Choroid plexus epithelial cell (primary cell): ENCODE results near the gene UBXN6.

Source experiments
- DNase-seq: peaks from one replicate; pipeline ENCODE4 v3.0.0-alpha.2; 2010; ENCODE audit warnings: low read depth
- H3K4me3 ChIP-seq: 2 replicates; pipeline ENCODE4 v1.5.1; 2011; ENCODE audit warnings: low read depth, mild to moderate bottlenecking, control low read depth, low read length, moderate library complexity
- TF ChIP-seq, protein P1 (sequence below): conservative IDR thresholded peaks from 2 replicates; pipeline ENCODE4 v1.5.1; 2011; ENCODE audit warnings: low read depth, mild to moderate bottlenecking, control low read depth, inconsistent platforms, low read length, moderate library complexity

Gene UBXN6

DNA sequence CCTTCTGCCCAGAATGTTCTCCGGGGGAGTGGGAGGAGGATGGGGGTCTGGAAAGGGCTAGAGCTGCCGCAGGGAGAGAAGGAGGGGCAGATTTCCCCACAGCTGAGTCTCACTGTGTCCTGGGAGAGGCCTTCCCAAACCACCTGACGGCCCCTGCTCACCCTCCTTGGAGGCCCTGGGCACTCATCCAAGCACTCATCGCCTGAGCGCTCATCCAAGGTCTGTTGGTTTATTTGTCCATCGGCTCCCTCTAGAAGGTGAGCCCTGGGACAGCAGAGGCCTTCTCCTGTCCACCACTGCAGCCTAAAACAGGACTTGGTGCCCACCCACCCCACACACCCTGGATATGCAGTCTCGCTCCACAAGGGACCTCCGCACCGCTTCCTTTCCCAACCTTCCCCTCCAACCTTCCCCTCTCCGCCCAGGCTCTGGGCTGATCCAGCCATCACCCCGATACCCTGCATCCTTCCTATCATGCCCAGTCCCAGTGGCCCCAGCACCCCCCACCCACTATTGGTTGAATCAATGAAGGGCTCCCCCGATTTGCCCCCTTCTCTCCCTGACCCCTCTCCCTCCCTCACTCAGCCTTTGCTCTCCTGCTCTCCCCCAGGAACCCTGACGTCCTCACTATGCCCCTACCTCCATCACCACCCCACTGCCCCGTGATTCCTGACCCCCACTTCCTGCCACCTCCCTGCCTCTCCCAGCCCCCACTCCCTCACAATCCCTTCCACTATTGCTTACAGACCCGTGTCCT, 1.7 kb downstream of the UBXN6 start:
- TF ChIP-seq, protein P1, sequence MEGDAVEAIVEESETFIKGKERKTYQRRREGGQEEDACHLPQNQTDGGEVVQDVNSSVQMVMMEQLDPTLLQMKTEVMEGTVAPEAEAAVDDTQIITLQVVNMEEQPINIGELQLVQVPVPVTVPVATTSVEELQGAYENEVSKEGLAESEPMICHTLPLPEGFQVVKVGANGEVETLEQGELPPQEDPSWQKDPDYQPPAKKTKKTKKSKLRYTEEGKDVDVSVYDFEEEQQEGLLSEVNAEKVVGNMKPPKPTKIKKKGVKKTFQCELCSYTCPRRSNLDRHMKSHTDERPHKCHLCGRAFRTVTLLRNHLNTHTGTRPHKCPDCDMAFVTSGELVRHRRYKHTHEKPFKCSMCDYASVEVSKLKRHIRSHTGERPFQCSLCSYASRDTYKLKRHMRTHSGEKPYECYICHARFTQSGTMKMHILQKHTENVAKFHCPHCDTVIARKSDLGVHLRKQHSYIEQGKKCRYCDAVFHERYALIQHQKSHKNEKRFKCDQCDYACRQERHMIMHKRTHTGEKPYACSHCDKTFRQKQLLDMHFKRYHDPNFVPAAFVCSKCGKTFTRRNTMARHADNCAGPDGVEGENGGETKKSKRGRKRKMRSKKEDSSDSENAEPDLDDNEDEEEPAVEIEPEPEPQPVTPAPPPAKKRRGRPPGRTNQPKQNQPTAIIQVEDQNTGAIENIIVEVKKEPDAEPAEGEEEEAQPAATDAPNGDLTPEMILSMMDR, result peak; percentile 22
- H3K4me3 ChIP-seq, result peak overlapping the region; percentile 77
- DNase-seq, result peak; percentile 86

GRCh38 chr19:4454747-4455718, 2.6 kb downstream of the UBXN6 start:
- peak; percentile 70 for DNase-seq
- peak overlapping the region; percentile 77 for H3K4me3 ChIP-seq
- TF ChIP-seq, protein P1, result no peak

GRCh38 chr19:4453232-4454179, 4.1 kb downstream of the UBXN6 start:
- TF ChIP-seq, protein P1, result no peak
- no peak for DNase-seq
- H3K4me3 ChIP-seq, result no peak overlapping the region

- TF ChIP-seq, protein P1, result no peak
- no peak overlapping the region for H3K4me3 ChIP-seq
These were observed 5.2 kb downstream of the UBXN6 start for GRCh38 chr19:4452230-4452990.

GRCh38 chr19:4449639-4450028, 8.0 kb downstream of the UBXN6 start:
- DNase-seq, result no peak
- no peak overlapping the region for H3K4me3 ChIP-seq
- TF ChIP-seq, protein P1, result no peak

More at GRCh38 chr19:4452230-4452990, 5.2 kb downstream of the UBXN6 start:
- no peak for DNase-seq
